MV-4-11 (cell line): ENCODE measurements around the gene IL1R2.
A peak's percentile ranks its signal among the peaks of the same experiment; 100 is the strongest.

Experiments
- DNase-seq: peaks from one replicate; lab custom pipeline; 2025; lab: John Stamatoyannopoulos, UW

IL1R2 gene

GRCh38 chr2:102022884-102023539 lies 31.3 kb downstream of the IL1R2 start:
- no peak for DNase-seq

GRCh38 chr2:102024410-102024809 lies 32.6 kb downstream of the IL1R2 start:
- DNase-seq, result no peak

- DNase-seq, result peak; percentile 40
Observed at GRCh38 chr2:102025016-102025501, 33.3 kb downstream of the IL1R2 start.

- peak; percentile 41 for DNase-seq
Observed at GRCh38 chr2:102025583-102026267, 34.0 kb downstream of the IL1R2 start.

GRCh38 chr2:102027036-102027980 lies 35.5 kb downstream of the IL1R2 start:
- DNase-seq, result no peak

GRCh38 chr2:102028470-102028869 lies 36.7 kb downstream of the IL1R2 start:
- no peak for DNase-seq

- no peak for DNase-seq
Observed at GRCh38 chr2:102029405-102029804, 37.6 kb downstream of the IL1R2 start.

GRCh38 chr2:102029952-102030351 lies 38.2 kb downstream of the IL1R2 start:
- no peak for DNase-seq

- no peak for DNase-seq
Observed at GRCh38 chr2:102030502-102030854, 38.7 kb downstream of the IL1R2 start.

- peak; percentile 37 for DNase-seq
Observed at GRCh38 chr2:102030855-102031527, 39.2 kb downstream of the IL1R2 start.

GRCh38 chr2:102032368-102033030 lies 40.7 kb downstream of the IL1R2 start:
- DNase-seq, result peak; percentile 65

GRCh38 chr2:102033031-102033749 lies 41.4 kb downstream of the IL1R2 start:
- peak; percentile 96 for DNase-seq

GRCh38 chr2:102033750-102034682 lies 42.3 kb downstream of the IL1R2 start:
- no peak for DNase-seq

- DNase-seq, result no peak
Observed at GRCh38 chr2:102034683-102035548, 43.2 kb downstream of the IL1R2 start.

- DNase-seq, result no peak
Observed at GRCh38 chr2:102037681-102038080, 45.9 kb downstream of the IL1R2 start.

- DNase-seq, result peak; percentile 43
Observed at GRCh38 chr2:102040229-102040628, 48.5 kb downstream of the IL1R2 start.

GRCh38 chr2:102041351-102041750 lies 49.6 kb downstream of the IL1R2 start:
- DNase-seq, result peak; percentile 25
